ENCODE results near the gene ARL16.
A peak's percentile ranks its signal among the peaks of the same experiment; 100 is the strongest.
"Not testable (repeated sequence)": the region's sequence is repeated elsewhere in the genome, so short reads cannot be mapped to it uniquely, and the experiment has no call there.

The ARL16 gene

DNA sequence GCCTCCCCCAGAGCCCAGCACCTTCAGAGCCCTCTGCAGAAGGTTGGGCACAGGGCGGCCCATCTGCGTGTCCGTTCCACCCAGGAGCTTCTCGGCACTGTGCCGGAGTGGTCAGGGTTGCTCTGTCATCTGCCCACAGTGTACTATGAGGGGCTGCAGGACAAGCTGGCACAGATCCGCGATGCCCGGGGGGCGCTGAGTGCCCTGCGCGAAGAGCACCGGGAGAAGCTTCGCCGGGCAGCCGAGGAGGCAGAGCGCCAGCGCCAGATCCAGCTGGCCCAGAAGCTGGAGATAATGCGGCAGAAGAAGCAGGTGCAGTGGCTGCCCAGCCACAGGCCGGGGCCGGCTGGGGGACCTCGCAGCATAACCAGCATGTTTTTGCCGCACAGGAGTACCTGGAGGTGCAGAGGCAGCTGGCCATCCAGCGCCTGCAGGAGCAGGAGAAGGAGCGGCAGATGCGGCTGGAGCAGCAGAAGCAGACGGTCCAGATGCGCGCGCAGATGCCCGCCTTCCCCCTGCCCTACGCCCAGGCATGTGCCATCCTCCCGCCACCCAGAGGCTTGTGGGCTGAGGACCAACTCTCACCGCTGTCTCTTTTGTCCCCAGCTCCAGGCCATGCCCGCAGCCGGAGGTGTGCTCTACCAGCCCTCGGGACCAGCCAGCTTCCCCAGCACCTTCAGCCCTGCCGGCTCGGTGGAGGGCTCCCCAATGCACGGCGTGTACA, 12.8 kb upstream of the ARL16 start:
- no peak overlapping the region for H3K4me3 ChIP-seq (ENCODE audit: low read depth, low read length)

DNA sequence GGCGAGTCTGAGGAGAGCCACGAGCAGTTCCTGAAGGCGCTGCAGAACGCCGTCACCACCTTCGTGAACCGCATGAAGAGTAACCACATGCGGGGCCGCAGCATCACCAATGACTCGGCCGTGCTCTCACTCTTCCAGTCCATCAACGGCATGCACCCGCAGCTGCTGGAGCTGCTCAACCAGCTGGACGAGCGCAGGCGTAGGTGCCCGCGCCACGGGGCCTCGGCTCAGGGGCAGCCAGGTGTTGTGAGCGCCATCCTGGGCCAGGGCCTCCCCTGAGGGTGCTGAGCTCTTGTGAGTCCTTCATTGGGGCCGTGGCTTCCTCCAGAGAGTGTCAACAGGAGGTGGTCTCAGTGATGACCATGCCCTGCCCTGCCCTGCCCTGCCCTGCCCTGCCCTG, 12.2 kb upstream of the ARL16 start:
- no peak overlapping the region for H3K4me3 ChIP-seq (ENCODE audit: low read depth, low read length)

DNA sequence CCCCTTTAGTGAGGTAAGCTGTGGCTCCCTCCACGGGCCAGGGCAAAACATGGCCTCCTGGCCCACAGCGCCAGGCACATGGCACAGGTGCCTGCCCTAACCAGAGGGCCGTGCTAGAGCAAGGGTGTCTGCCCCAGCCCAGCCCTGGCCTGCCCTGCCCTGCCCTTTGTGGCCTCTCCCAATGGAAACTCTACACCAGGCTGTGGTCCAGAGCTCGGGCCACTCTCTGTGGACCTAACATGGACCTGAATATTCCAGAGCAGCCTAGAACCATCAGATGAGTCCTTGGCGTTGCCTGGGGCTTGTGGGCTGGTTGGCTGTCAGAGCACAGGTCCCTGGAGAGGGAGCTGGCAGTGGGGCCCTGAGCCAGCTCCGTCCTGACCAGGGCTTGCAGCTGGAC, 11.6 kb upstream of the ARL16 start:
- H3K4me3 ChIP-seq (ENCODE audit: low read depth, low read length), result no peak overlapping the region

DNA sequence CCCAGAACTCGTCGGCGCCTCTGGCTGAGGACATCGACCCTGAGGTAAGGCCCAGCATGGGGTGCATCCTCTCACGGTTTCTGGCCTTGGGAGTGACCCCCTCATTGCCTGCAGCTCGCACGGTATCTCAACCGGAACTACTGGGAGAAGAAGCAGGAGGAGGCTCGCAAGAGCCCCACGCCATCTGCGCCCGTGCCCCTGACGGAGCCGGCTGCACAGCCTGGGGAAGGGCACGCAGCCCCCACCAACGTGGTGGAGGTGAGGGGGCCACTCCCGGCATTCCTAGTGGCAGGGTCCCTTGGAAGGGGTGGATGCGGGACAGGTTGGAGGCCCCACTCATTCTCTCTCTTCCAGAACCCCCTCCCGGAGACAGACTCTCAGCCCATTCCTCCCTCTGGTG, 11.2 kb upstream of the ARL16 start:
- no peak overlapping the region for H3K4me3 ChIP-seq (ENCODE audit: low read depth, low read length)

DNA sequence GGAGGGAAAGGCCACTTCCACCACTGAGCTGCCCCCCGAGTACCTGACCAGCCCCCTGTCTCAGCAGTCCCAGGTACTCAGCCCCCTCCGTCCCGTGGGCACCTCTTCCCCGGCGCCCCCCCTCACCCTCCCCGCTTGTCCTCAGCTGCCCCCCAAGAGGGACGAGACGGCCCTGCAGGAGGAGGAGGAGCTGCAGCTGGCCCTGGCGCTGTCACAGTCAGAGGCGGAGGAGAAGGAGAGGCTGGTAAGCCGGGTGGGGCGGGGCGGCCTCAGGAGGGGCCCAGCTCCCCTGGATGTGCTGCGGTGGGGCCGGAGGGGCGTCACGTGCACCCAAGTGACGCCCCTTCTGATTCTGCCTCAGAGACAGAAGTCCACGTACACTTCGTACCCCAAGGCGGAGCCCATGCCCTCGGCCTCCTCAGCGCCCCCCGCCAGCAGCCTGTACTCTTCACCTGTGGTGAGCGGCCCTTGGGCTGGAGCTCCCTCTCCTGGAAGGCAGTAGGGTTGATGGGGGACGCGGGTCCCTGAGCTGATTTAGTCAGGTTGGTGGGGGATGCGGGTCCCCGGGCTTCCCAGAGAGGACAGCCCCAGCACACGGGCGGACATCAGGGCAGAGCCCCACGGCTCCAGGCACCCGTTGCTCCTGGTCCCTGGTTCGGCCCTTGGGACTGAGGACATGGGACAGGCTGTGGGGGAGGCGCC, 10.1 kb upstream of the ARL16 start:
- no peak overlapping the region for H3K4me3 ChIP-seq (ENCODE audit: low read depth, low read length)

DNA sequence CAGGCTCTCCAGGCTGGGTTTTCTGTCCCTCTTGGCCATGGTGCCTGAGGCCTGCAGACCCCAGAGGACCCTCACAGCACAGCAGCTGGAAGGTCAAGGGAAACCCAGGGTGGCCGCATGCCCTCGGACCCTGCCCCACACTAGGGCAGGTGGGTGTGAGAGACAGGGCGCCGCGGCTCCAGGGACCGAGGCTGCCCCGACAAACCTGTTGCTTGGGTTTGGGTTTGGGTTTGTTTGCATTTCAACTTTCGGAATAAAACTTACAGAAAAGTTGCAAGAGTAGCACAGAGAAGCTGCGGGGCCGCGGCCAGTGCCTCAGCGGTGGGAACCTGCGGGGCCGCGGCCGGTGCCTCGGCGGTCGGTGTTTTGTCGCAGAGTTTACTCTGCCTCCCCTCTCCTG, 8.0 kb upstream of the ARL16 start:
- no peak overlapping the region for H3K4me3 ChIP-seq (ENCODE audit: low read depth, low read length)

DNA sequence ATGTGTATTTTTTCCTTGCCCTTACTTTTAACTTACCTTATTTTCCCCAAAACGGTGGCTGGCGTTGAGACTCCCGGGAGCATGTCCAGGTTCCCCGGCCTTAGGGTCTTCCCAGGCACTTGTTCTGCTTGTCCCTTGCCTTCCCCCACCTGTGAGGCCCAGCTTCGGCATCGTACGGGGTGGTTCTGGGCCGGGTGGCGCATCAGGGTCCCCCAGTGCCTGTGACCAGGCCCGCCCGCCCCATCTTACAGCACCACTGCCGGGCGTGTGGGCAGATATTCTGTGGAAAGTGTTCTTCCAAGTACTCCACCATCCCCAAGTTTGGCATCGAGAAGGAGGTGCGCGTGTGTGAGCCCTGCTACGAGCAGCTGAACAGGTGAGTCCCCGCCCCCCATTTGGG, 7.6 kb upstream of the ARL16 start:
- no peak overlapping the region for H3K4me3 ChIP-seq (ENCODE audit: low read depth, low read length)

DNA sequence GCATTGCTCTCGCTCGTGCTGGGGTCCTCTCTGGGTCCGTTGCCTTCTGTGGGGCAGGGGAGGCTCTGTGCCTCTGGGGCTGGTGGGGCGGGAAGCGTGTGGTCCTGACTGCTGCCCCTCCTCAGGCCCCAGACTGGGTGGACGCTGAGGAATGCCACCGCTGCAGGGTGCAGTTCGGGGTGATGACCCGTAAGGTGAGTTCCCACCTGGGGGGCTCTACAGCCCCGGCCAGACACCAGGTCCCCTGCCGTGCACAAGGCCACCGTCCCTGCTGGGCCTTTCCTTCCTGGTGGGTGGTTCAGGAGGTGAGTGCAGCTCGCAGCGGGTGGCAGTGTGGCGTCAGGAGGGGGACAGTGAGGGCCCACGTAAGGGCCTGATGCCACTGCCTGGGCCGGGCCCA, 7.0 kb upstream of the ARL16 start:
- H3K4me3 ChIP-seq (ENCODE audit: low read depth, low read length), result no peak overlapping the region

DNA sequence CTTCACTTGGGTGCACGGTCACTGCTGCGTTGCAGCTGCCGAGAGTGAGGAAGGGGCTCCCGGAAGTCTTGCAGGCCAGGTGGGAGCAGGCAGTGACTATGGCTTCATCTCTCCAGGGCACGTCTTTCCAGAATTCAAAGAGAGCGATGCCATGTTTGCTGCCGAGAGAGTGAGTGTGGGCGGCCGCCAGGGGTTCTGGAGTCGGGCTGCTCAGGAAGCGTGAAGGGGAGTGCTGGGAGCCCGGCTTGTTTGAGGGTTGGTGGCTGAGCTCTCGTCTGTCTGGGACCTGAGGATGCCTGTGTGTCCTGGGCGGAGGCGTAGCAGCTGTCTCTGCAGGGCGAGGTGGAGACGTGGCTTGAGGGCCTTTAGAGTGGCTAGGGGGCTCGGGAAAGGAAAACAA, 6.5 kb upstream of the ARL16 start:
- H3K4me3 ChIP-seq (ENCODE audit: low read depth, low read length), result no peak overlapping the region

DNA sequence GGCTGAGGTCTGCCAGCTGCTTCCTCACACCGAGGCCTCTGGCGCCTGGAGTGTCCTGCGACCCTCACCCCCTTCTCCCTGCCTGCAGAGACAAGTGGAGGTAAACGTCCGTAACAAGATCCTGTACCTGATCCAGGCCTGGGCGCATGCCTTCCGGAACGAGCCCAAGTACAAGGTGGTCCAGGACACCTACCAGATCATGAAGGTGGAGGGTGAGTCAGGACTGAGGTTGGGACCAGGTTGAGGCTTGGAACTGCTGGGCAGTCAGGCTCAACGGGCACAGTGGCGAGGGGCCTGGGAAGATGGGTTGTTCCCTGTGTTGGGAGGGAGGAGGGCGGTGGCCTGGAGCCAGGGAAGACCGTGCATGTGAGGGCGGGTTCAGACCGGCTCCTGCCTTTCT, 5.0 kb upstream of the ARL16 start:
- no peak overlapping the region for H3K4me3 ChIP-seq (ENCODE audit: low read depth, low read length)

DNA sequence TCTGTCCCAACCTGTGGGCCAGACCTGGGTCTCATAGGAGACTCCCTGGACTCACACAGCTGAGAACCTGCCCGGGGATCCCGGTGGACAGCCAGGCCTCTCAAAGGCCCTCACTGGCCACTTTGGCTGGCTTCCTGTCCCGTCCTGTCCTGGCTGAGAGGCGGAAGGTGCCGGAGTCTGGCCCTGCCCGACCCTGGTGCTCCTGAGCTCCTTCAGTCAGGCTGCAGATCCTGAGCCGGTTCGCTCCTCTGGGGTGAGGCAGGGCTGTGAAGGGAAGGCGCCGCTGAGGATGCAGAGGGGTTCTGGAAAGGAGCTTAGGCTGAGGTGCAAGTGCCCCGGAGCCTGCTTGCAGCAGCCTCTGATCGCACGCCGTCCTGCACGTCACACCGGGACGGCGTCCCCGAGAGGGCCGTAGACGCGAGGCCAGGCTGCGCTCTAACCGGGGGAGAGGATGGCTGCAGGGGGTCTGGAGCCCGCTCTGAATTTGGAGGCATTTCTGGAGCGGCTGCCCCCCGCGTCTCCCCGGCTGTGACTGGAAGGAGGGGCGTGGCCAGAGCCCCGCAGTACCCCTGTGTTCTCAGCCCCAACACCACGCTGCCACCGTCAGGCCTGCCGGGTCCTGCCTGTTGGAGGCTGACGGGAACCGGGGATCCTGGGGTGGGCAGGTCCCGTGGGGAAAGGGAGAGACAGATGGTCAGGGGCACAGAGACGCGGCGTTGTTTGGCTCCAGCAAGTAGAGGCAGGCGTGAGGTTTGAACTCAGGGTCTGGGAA, 4.4 kb upstream of the ARL16 start:
- H3K4me3 ChIP-seq (ENCODE audit: low read depth, low read length), result no peak overlapping the region

DNA sequence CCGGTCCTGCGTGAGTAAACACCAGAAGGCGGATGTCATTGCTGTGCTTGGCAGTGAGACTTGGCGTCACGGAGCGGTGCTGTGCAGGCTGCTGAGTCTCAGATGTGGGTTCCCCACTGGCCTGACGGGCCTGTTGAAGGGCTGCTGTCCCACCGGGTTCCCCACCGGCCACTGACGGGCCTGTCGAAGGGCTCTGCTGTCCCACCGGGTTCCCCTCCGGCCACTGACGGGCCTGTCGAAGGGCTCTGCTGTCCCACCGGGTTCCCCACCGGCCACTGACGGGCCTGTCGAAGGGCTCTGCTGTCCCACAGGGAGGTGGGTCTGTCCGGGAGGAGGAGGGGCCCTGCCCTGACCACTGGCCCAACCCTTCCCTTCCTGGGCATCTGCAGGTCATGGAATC, 3.0 kb upstream of the ARL16 start:
- no peak overlapping the region for H3K4me3 ChIP-seq (ENCODE audit: low read depth, low read length)

DNA sequence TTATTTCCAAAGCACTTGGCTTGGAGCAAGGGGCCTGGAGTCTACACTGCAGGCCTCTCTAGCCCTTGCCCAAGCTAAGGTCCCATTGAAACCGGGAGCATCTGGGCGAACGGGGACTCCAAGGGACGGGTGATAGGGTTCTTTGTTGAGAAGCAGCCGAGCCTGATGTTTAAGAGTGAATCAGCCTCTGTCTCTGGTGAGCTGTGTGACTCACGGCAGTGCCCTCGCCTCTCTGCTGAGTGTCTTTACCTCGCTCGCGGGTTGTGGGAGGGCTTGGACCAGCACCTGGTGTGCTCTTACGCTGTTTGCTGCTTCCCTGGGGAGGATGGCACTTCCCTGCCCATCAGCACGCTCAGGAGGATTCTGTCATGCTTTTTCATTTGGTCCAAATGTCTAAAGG, 1.5 kb upstream of the ARL16 start:
- H3K4me3 ChIP-seq (ENCODE audit: low read depth, low read length), result no peak overlapping the region

DNA sequence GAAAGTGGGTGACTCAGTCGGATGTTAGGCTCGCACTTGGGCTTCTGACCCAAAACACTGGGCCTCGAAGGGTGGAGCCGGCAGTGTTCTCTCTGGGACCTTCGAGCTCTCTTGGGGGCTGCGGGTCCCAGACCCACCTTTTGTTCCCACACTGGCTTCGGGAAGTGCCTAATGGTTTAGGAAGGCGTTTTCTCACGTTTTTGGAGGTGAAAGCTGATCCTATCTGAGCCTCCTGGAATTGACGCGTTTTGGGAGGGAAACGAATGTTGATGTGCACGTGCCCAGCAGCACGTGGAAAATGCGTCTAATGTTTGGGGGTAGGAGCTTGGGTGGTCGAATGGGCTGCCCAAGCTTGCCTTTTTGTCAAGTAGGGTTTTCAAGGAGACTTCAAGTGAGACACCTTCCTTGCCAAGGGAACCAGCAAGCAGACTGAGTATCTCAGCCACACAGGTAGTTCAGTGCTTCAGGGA, 880 bp upstream of the ARL16 start:
- peak overlapping the region; percentile 72 for H3K4me3 ChIP-seq (ENCODE audit: low read depth, low read length)

DNA sequence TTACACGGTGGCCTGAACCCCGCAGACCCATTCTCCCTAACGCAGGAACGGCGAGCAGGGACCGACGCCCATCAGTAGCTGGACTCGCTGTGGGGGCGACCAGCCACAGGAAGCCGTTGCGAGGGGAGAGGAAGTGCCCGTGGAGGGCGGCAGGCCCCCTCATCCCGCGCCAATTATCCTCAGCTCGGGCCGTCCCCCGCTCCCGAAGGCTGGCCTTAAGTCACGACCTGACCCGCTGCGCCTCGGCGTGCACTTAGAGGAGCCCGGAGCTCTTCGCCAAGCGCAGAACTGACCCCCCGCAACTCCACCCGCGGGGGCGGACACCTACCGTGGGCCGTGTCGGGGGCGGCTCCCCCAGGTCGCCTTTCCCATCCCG, 401 bp downstream of the ARL16 start:
- peak overlapping the region; percentile 87 for H3K4me3 ChIP-seq (ENCODE audit: low read depth, low read length)

DNA sequence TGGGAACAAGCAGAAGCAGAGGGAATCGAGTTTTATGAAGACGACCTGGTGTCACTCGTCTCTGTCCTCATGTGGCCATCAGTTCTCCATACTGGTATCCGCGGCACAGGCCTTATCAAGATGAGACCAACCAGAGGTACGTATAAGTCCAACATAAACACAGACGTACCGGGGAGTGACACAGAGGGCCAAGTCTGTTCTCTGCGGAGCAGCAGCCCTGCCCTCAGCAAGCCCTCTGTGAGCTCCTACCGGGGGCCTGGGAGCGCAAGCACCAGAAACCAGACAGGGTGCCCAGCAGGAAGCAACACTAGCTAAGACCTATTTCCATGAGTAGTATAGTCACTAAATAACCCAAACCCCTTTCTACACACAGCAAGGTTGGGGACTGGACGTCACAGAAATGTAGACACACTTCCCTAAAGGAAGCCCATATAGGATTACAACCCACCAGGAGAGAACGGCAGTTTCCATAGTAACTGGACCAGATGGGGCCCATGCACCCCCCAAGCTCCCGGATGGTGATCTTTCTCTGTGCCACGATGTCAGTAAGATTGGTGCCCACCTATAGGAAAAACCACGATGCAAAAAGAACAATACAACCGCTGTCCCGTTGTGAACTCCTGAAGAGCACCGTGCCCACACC, 911 bp downstream of the ARL16 start:
- H3K4me3 ChIP-seq (ENCODE audit: low read depth, low read length), result peak overlapping the region; percentile 87

DNA sequence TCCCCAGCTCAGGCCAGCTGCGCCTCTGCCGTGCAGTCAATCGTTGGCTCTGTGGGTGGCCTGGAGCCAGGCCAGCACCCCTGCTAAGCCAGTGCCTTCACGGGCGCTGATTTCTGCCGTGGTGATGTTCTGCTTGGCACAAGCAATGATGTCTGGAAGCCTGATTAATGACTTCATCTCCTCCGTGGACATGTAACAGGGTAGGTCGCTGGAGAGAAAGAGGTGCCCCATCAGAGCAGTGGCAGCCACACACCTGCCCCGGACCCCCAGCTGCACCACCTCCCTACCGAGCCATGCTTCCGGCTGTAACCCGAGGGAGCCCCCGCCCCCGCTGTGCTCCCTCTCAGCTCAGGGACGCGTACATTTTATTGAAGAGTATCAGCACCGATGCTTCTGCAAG, 1.9 kb downstream of the ARL16 start:
- no peak overlapping the region for H3K4me3 ChIP-seq (ENCODE audit: low read depth, low read length)

DNA sequence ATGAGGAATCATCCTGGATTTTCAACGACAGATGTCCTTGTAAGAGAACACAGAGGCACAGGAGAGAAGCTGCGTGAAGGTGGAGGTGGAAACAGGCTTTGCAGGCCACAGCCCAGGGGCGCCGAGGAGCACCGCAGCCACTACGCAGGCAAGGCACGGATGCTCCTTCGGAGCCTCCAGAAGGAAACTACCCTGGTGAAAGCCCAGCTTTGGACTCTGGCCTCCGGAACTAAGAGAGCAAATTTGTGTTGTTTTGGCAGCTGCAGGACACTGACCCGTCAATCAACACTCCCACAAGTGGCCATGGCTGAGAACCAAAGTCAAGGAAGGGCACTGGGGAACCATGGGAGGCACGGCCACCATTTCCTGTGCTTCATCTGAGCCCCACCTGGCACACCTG, 3.4 kb downstream of the ARL16 start:
- no peak overlapping the region for H3K4me3 ChIP-seq (ENCODE audit: low read depth, low read length)

DNA sequence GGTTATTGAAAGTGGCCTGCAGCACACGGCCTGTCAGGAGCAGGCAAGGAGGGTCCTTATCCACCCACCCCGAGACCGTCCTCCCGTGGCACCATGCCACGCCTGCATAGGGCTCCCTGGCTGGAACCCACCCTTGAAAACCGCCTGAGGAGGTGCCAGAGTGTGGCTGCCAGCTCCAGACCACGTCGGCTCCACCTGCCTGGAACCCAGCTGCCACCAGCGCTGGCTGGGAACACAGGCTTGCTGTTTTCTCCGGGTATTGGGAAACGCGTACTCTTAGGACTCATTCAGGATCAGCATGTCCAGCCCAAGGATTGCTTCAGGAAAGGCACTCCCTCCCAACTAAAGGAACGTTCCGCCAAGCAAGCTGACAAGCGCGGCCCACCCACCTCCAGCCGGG, 6.7 kb downstream of the ARL16 start:
- no peak overlapping the region for H3K4me3 ChIP-seq (ENCODE audit: low read depth, low read length)

DNA sequence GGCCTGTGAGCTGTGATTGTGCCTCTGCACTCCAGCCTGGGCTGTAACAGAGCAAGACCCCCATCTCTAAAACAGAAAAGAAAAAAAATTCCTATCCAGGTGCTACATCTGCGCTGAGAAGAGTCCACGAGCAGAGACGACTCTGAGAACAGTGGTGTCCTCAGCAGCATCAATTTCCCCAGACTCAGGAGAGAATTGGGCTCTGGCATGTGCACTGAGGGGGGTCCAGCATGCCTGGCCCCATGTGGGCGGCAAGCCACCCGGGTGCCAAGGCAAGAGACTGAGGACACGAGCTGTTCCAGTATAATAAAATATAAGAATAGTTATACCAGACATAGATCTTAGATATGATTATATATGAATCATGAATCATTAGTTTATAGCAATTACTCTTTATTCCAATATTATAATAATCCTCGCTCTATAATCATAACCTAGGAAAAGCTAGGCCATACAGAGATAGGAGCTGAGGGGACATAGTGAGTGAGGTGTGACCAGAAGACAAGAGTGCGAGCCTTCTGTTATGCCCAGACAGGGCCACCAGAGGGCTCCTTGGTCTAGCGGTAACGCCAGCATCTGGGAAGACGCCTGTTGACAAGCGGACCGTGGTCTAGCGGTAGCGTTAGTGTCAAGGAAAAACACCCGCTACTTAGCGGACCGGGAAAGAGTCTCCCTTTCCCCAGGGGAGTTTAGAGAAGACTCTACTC, 7.9 kb downstream of the ARL16 start:
- H3K4me3 ChIP-seq (ENCODE audit: low read depth, low read length), result not testable (repeated sequence)

Data from iPS-11a (cell line).